Activated CD8-positive, alpha-beta memory T cell treated with anti-CD3 and anti-CD28 coated beads, Interleukin-2, amount 10 ng/mL, durations not matched to agents 7 days and 5 days (primary cell): ENCODE results near the gene QPCT. TPM values are rescaled to one million over a fixed set of nuclear protein-coding genes. Genes with fewer than 3 reads are reported as not detected.
"Not testable (repeated sequence)": the region's sequence is repeated elsewhere in the genome, so short reads cannot be mapped to it uniquely, and the experiment has no call there.

ENCODE experiments used
- ATAC-seq: fragments of 150-1000 bp; cut with Tn5 transposase; one replicate; pipeline ENCODE4 v1.10.0; 2021; ENCODE audit warnings: moderate library complexity
- CTCF ChIA-PET: fragments of 350-600 bp; sonication (Branson Sonifier 250); formaldehyde crosslinking; loops from one replicate; lab custom pipeline; 2021; ENCODE audit warnings: antibody characterized with exemption; lab: Charles Lee
- DNase-seq: peaks from one replicate; pipeline ENCODE4 v3.0.0-alpha.2; 2020
- H3K27ac Mint-ChIP-seq: one replicate; pipeline ENCODE4 v1.8.0; 2021; ENCODE audit warnings: mild to moderate bottlenecking, mixed read lengths
- H3K27me3 Mint-ChIP-seq: one replicate; pipeline ENCODE4 v1.8.0; 2021; ENCODE audit warnings: mixed read lengths
- H3K36me3 Mint-ChIP-seq: one replicate; pipeline ENCODE4 v1.8.0; 2021; ENCODE audit warnings: mild to moderate bottlenecking, mixed read lengths
- H3K4me1 Mint-ChIP-seq: one replicate; pipeline ENCODE4 v1.8.0; 2021; ENCODE audit warnings: mixed read lengths
- H3K4me3 Mint-ChIP-seq: one replicate; pipeline ENCODE4 v1.8.0; 2021; ENCODE audit warnings: mild to moderate bottlenecking, moderate library complexity, mixed read lengths
- H3K9me3 Mint-ChIP-seq: one replicate; pipeline ENCODE4 v1.8.0; 2022; ENCODE audit warnings: low read depth, mixed read lengths
- total RNA-seq, 2 experiments: library from RNA; stranded (reverse); gene quantifications; one replicate each; pipeline ENCODE4 v1.2.3, GENCODE V29; 2021

The QPCT gene
- total RNA-seq, 2 experiments from 2014 or later = 1.9 TPM; not detected in 1

DNA sequence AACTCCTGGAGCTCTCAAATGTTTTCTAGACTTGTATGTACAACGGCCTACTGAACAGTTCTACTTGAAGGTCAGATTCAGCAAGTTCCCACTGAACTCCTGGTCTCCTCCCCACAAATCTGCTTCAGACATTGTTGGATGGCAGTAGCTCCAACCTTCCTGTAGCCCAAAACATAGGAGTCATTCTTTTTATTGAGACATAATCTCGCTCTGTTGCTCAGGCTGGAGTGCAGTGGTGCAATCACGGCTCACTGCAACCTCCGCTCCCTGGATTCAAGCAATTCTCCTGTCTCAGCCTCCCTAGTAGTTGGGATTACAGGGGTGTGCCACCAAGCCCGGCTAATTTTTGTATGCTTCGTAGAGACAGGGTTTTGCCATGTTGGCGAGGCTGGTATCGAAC, 47.3 kb downstream of the QPCT start:
- H3K27ac Mint-ChIP-seq = no peak overlapping the region
- H3K4me1 Mint-ChIP-seq = peaks cover 4% of the 10 kb centered on the region
- CTCF ChIA-PET = interaction anchor here (0.9 to 3.6 kb wide), 3 partner anchors 21 to 494 kb away, joined by 3 to 18 read pairs (median 5); no protein-coding TSS in a partner anchor
- H3K36me3 Mint-ChIP-seq = no peaks in the 10 kb centered on the region
- H3K9me3 Mint-ChIP-seq = no peaks in the 10 kb centered on the region
- peaks cover 3% of the 10 kb centered on the region for H3K27me3 Mint-ChIP-seq
- DNase-seq = no peak
- no peak overlapping the region for H3K4me3 Mint-ChIP-seq
- no peak for ATAC-seq

GRCh38 chr2:37392428-37392827, 48.0 kb downstream of the QPCT start:
- H3K9me3 Mint-ChIP-seq = no peaks in the 10 kb centered on the region
- no peak overlapping the region for H3K4me3 Mint-ChIP-seq
- H3K36me3 Mint-ChIP-seq = no peaks in the 10 kb centered on the region
- peak overlapping the region; percentile 5 for H3K27ac Mint-ChIP-seq
- CTCF ChIA-PET = interaction anchor here (1.7 kb wide), 1 partner anchor 485 kb away, joined by 13 read pairs; no protein-coding TSS in a partner anchor
- ATAC-seq = no peak
- peaks cover 4% of the 10 kb centered on the region for H3K4me1 Mint-ChIP-seq
- no peak for DNase-seq
- H3K27me3 Mint-ChIP-seq = peaks cover 3% of the 10 kb centered on the region

- CTCF ChIA-PET = interaction anchor here (0.6 to 1.7 kb wide), 3 partner anchors 483 to 596 kb away, joined by 3 to 13 read pairs (median 3); no protein-coding TSS in a partner anchor
- no peaks in the 10 kb centered on the region for H3K9me3 Mint-ChIP-seq
- H3K4me3 Mint-ChIP-seq = no peak overlapping the region
These were observed 49.8 kb downstream of the QPCT start for GRCh38 chr2:37394263-37394662.

GRCh38 chr2:37394796-37395555, 50.5 kb downstream of the QPCT start:
- H3K4me3 Mint-ChIP-seq = no peak overlapping the region
- DNase-seq (no peak), ATAC-seq (no peak)
- CTCF ChIA-PET = interaction anchor here (0.6 to 7.7 kb wide), 29 partner anchors 10 to 879 kb away, joined by 3 to 126 read pairs (median 5); no protein-coding TSS in a partner anchor
- H3K27me3 Mint-ChIP-seq = peaks cover 3% of the 10 kb centered on the region
- peaks cover 4% of the 10 kb centered on the region for H3K4me1 Mint-ChIP-seq
- H3K9me3 Mint-ChIP-seq = no peaks in the 10 kb centered on the region
- no peaks in the 10 kb centered on the region for H3K36me3 Mint-ChIP-seq
- H3K27ac Mint-ChIP-seq = no peak overlapping the region

More at GRCh38 chr2:37394263-37394662, 49.8 kb downstream of the QPCT start:
- Mint-ChIP-seq H3K27ac (no peak overlapping the region), H3K36me3 (no peaks in the 10 kb centered on the region), H3K4me1 (peaks cover 4% of the 10 kb centered on the region), H3K27me3 (peaks cover 3% of the 10 kb centered on the region)
- DNase-seq = no peak
- no peak for ATAC-seq

- H3K9me3 Mint-ChIP-seq = no peaks in the 10 kb centered on the region
- DNase-seq (no peak), ATAC-seq (no peak)
- no peaks in the 10 kb centered on the region for H3K36me3 Mint-ChIP-seq
- H3K4me3 Mint-ChIP-seq = no peak overlapping the region
- H3K27ac Mint-ChIP-seq = no peak overlapping the region
- peaks cover 7% of the 10 kb centered on the region for H3K27me3 Mint-ChIP-seq
- H3K4me1 Mint-ChIP-seq = peaks cover 1% of the 10 kb centered on the region
- CTCF ChIA-PET = interaction anchor here (0.7 to 7.7 kb wide), 23 partner anchors 8 to 1112 kb away, joined by 3 to 126 read pairs (median 5); no protein-coding TSS in a partner anchor
These were observed 52.6 kb downstream of the QPCT start for GRCh38 chr2:37396890-37397565.

- CTCF ChIA-PET = interaction anchor here (0.6 to 7.7 kb wide), 9 partner anchors 8 to 875 kb away, joined by 3 to 126 read pairs (median 7); no protein-coding TSS in a partner anchor
- no peak overlapping the region for H3K27ac Mint-ChIP-seq
- H3K9me3 Mint-ChIP-seq = no peaks in the 10 kb centered on the region
- peaks cover 13% of the 10 kb centered on the region for H3K27me3 Mint-ChIP-seq
- ATAC-seq (no peak), DNase-seq (no peak)
- no peak overlapping the region for H3K4me3 Mint-ChIP-seq
- H3K4me1 Mint-ChIP-seq = peaks cover 1% of the 10 kb centered on the region
- H3K36me3 Mint-ChIP-seq = no peaks in the 10 kb centered on the region
These were observed 54.6 kb downstream of the QPCT start for GRCh38 chr2:37398990-37399389.

GRCh38 chr2:37400041-37400440, 55.6 kb downstream of the QPCT start:
- Mint-ChIP-seq H3K9me3 (no peaks in the 10 kb centered on the region), H3K4me1 (peaks cover 1% of the 10 kb centered on the region), H3K27ac (no peak overlapping the region), H3K27me3 (peaks cover 14% of the 10 kb centered on the region), H3K36me3 (no peaks in the 10 kb centered on the region), H3K4me3 (no peak overlapping the region)
- ATAC-seq = no peak
- DNase-seq = no peak
- CTCF ChIA-PET = interaction anchor here (1.2 to 7.7 kb wide), 4 partner anchors 14 to 874 kb away, joined by 4 to 126 read pairs (median 11); no protein-coding TSS in a partner anchor

GRCh38 chr2:37402636-37403035, 58.2 kb downstream of the QPCT start:
- CTCF ChIA-PET = interaction anchor here (0.7 to 7.7 kb wide), 3 partner anchors 12 to 472 kb away, joined by 3 to 126 read pairs (median 3); no protein-coding TSS in a partner anchor
- Mint-ChIP-seq H3K4me1 (no peaks in the 10 kb centered on the region), H3K27ac (no peak overlapping the region)

DNA sequence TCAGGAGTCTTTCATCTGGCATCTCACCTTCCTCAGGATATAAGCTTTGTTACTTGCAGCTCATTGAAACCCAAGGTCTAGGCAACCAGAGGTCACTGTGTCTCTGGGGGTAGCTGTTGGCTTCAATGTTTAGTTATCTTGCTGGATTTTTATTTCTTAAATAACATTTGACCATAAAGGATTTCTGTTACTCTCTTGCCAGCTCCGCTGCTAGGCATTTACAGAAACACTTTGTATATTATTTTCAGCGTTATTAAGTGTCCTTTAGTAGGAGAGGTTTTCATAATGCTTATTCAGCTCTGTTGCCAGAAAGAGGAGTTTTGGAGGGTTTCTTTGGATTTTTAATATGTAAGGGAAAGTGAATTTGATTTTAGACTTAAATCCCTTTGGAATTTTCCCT, 61.4 kb downstream of the QPCT start:
- DNase-seq (no peak), ATAC-seq (no peak)
- CTCF ChIA-PET = interaction anchor here (1.2 to 1.4 kb wide), 2 partner anchors 9 to 10 kb away, joined by 4 to 8 read pairs; no protein-coding TSS in a partner anchor
- Mint-ChIP-seq H3K4me3 (no peak overlapping the region), H3K36me3 (no peaks in the 10 kb centered on the region), H3K9me3 (no peaks in the 10 kb centered on the region), H3K27ac (no peak overlapping the region), H3K27me3 (peaks cover 18% of the 10 kb centered on the region), H3K4me1 (no peaks in the 10 kb centered on the region)

More at GRCh38 chr2:37402636-37403035, 58.2 kb downstream of the QPCT start:
- ATAC-seq = no peak
- no peaks in the 10 kb centered on the region for H3K36me3 Mint-ChIP-seq
- peaks cover 18% of the 10 kb centered on the region for H3K27me3 Mint-ChIP-seq
- no peak overlapping the region for H3K4me3 Mint-ChIP-seq
- H3K9me3 Mint-ChIP-seq = no peaks in the 10 kb centered on the region
- no peak for DNase-seq

DNA sequence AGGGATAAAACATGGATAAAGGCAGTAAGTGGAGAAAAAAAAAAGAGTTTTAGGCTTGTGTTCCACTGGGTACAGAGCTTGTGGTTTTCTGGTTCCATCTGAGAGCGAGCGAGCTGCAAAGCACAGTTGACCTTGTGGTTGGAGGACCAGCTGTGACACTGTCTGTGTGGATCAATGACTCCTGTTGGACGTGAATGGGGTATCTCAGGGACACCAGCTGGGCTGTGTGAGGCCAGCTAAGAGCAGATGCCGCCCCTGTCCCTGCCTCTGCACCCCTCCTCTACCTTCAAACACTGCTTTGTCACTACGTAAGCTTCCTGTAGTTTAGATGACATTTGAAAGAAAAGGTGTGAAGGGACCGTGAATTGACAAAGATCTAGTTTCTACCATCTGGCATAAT, 67.8 kb downstream of the QPCT start:
- H3K4me3 Mint-ChIP-seq = no peak overlapping the region
- CTCF ChIA-PET = interaction anchor here (1.5 to 5.2 kb wide), 5 partner anchors 16 to 465 kb away, joined by 4 to 51 read pairs (median 10); no protein-coding TSS in a partner anchor
- DNase-seq (no peak), ATAC-seq (no peak)
- no peaks in the 10 kb centered on the region for H3K9me3 Mint-ChIP-seq
- H3K36me3 Mint-ChIP-seq = no peaks in the 10 kb centered on the region
- H3K27me3 Mint-ChIP-seq = peaks cover 3% of the 10 kb centered on the region
- H3K4me1 Mint-ChIP-seq = peaks cover 5% of the 10 kb centered on the region
- no peak overlapping the region for H3K27ac Mint-ChIP-seq

GRCh38 chr2:37413911-37414469, 69.6 kb downstream of the QPCT start:
- CTCF ChIA-PET = interaction anchor here (0.6 to 5.2 kb wide), 17 partner anchors 9 to 534 kb away, joined by 3 to 61 read pairs (median 4); no protein-coding TSS in a partner anchor
- not testable (repeated sequence) for H3K9me3 Mint-ChIP-seq, H3K27me3 Mint-ChIP-seq, DNase-seq, H3K4me3 Mint-ChIP-seq, H3K36me3 Mint-ChIP-seq, H3K4me1 Mint-ChIP-seq, H3K27ac Mint-ChIP-seq, ATAC-seq

- H3K27me3 Mint-ChIP-seq = peaks cover 7% of the 10 kb centered on the region
- ATAC-seq (peak; percentile 64), DNase-seq (no peak)
- H3K27ac Mint-ChIP-seq = no peak overlapping the region
- no peaks in the 10 kb centered on the region for H3K9me3 Mint-ChIP-seq
- H3K4me1 Mint-ChIP-seq = peaks cover 5% of the 10 kb centered on the region
- H3K36me3 Mint-ChIP-seq = no peaks in the 10 kb centered on the region
- CTCF ChIA-PET = interaction anchor here (0.6 to 5.2 kb wide), 27 partner anchors 9 to 477 kb away, joined by 3 to 61 read pairs (median 3); no protein-coding TSS in a partner anchor
- H3K4me3 Mint-ChIP-seq = no peak overlapping the region
These were observed 70.1 kb downstream of the QPCT start for GRCh38 chr2:37414470-37414949.
